ENCODE data around the gene CIAO2A.

Gene CIAO2A

GRCh38 chr15:64045774-64046420, 47.7 kb downstream of the CIAO2A start:
- Histone ChIP-seq H3F3A (ENCODE audit: insufficient read depth, low read length) (no peaks in the 10 kb centered on the region), H2AFZ (ENCODE audit: low read length) (peak overlapping the region; percentile 52; the same call in 1 of the 2 replicates), H4K20me1 (ENCODE audit: insufficient read depth, low read length) (no peaks in the 10 kb centered on the region), H3K36me3 (replicated peaks; ENCODE audit: insufficient read depth, low read length) (no peaks in the 10 kb centered on the region), H3K9me3 (replicated peaks; ENCODE audit: insufficient read depth, low read length) (no peaks in the 10 kb centered on the region), H3K4me1 (ENCODE audit: low read length) (no peaks in the 10 kb centered on the region), H3K4me3 (ENCODE audit: low read length) (peak overlapping the region; percentile 42), H3K27me3 (replicated peaks; ENCODE audit: insufficient read depth, low read length) (no peaks in the 10 kb centered on the region), H3K27ac (ENCODE audit: low read length) (no peak overlapping the region), H3K79me2 (ENCODE audit: low read length) (no peaks in the 10 kb centered on the region), H3K4me2 (ENCODE audit: low read depth, low read length) (peak overlapping the region; percentile 52; the same call in 1 of the 2 replicates), H3K9ac (ENCODE audit: low read length) (no peak overlapping the region), H3K9me2 (replicated peaks; ENCODE audit: insufficient read depth, low read length) (no peaks in the 10 kb centered on the region)
- TF ChIP-seq EZH2phosphoT487 (IDR thresholded peaks at IDR 0.05; ENCODE audit: low read length): no peak
- no peak for TF ChIP-seq EZH2 (optimal IDR thresholded peaks at IDR 0.05; ENCODE audit: low read depth, low read length)
- TF ChIP-seq, protein P1, sequence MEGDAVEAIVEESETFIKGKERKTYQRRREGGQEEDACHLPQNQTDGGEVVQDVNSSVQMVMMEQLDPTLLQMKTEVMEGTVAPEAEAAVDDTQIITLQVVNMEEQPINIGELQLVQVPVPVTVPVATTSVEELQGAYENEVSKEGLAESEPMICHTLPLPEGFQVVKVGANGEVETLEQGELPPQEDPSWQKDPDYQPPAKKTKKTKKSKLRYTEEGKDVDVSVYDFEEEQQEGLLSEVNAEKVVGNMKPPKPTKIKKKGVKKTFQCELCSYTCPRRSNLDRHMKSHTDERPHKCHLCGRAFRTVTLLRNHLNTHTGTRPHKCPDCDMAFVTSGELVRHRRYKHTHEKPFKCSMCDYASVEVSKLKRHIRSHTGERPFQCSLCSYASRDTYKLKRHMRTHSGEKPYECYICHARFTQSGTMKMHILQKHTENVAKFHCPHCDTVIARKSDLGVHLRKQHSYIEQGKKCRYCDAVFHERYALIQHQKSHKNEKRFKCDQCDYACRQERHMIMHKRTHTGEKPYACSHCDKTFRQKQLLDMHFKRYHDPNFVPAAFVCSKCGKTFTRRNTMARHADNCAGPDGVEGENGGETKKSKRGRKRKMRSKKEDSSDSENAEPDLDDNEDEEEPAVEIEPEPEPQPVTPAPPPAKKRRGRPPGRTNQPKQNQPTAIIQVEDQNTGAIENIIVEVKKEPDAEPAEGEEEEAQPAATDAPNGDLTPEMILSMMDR (IDR thresholded peaks at IDR 0.05; ENCODE audit: low read length): no peak
- no peak for DNase-seq

GRCh38 chr15:64045101-64045435, 48.6 kb downstream of the CIAO2A start:
- no peak overlapping the region for H3K4me2 ChIP-seq (ENCODE audit: low read depth, low read length)
- no peaks in the 10 kb centered on the region for H3K9me2 ChIP-seq (replicated peaks; ENCODE audit: insufficient read depth, low read length)
- no peak overlapping the region for H3K27ac ChIP-seq (ENCODE audit: low read length)
- DNase-seq: no peak
- no peak overlapping the region for H3K9ac ChIP-seq (ENCODE audit: low read length)
- no peaks in the 10 kb centered on the region for H3K36me3 ChIP-seq (replicated peaks; ENCODE audit: insufficient read depth, low read length)
- H3K79me2 ChIP-seq (ENCODE audit: low read length): no peaks in the 10 kb centered on the region
- H2AFZ ChIP-seq (ENCODE audit: low read length): no peak overlapping the region
- no peaks in the 10 kb centered on the region for H3K4me1 ChIP-seq (ENCODE audit: low read length)
- H3K9me3 ChIP-seq (replicated peaks; ENCODE audit: insufficient read depth, low read length): no peaks in the 10 kb centered on the region
- H3F3A ChIP-seq (ENCODE audit: insufficient read depth, low read length): no peaks in the 10 kb centered on the region
- TF ChIP-seq EZH2phosphoT487 (IDR thresholded peaks at IDR 0.05; ENCODE audit: low read length): no peak
- no peak for TF ChIP-seq EZH2 (optimal IDR thresholded peaks at IDR 0.05; ENCODE audit: low read depth, low read length)
- TF ChIP-seq, protein P1 (IDR thresholded peaks at IDR 0.05; ENCODE audit: low read length): no peak
- H3K27me3 ChIP-seq (replicated peaks; ENCODE audit: insufficient read depth, low read length): no peaks in the 10 kb centered on the region
- H3K4me3 ChIP-seq (ENCODE audit: low read length): no peak overlapping the region
- H4K20me1 ChIP-seq (ENCODE audit: insufficient read depth, low read length): no peaks in the 10 kb centered on the region

DNA sequence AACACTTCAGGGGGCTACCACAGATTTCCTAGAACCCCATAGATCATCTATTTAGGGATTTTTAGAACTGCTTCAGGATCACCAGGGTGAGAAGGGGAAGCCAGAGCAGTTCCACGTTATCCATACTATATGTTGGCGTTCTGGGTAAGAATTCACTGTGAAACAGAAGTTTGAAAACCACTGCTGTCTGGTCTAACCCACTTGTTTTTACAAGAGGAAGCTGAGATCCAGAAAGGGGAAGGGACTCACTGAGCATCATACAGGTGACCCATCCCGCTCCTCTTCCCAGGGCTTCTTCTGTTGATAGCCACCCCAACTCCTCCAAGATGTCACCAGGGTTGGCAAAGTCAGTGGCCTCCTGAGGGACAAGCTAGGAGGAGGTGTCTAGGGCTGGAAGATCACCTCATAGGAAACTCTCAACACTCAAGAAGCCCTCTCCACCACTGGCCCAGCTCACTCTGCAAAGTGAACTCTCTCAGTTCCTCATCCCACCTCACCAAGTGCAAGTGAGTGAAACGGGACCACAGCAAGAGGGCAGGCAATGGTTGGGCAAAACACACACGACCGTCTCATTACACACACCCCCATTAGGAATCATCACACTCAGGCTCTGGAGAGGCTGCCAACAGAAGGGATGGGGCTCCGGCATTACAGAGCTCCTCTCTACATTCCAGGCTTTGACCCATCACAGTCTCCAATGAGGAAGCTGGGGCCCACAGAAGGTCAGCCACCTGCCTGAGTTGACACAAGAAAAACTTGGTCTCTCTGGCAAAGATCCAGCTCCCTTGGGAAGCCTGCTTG, 49.1 kb downstream of the CIAO2A start:
- no peaks in the 10 kb centered on the region for H3K4me1 ChIP-seq (ENCODE audit: low read length)
- DNase-seq: no peak
- H3K79me2 ChIP-seq (ENCODE audit: low read length): no peaks in the 10 kb centered on the region
- no peaks in the 10 kb centered on the region for H3K27me3 ChIP-seq (replicated peaks; ENCODE audit: insufficient read depth, low read length)
- H3K4me2 ChIP-seq (ENCODE audit: low read depth, low read length): no peak overlapping the region
- no peak overlapping the region for H2AFZ ChIP-seq (ENCODE audit: low read length)
- H3K36me3 ChIP-seq (replicated peaks; ENCODE audit: insufficient read depth, low read length): no peaks in the 10 kb centered on the region
- H3K9me3 ChIP-seq (replicated peaks; ENCODE audit: insufficient read depth, low read length): no peaks in the 10 kb centered on the region
- no peaks in the 10 kb centered on the region for H3F3A ChIP-seq (ENCODE audit: insufficient read depth, low read length)
- TF ChIP-seq, protein P1 (IDR thresholded peaks at IDR 0.05; ENCODE audit: low read length): no peak
- no peak for TF ChIP-seq EZH2 (optimal IDR thresholded peaks at IDR 0.05; ENCODE audit: low read depth, low read length)
- no peak for TF ChIP-seq EZH2phosphoT487 (IDR thresholded peaks at IDR 0.05; ENCODE audit: low read length)
- no peaks in the 10 kb centered on the region for H3K9me2 ChIP-seq (replicated peaks; ENCODE audit: insufficient read depth, low read length)
- no peak overlapping the region for H3K4me3 ChIP-seq (ENCODE audit: low read length)
- no peaks in the 10 kb centered on the region for H4K20me1 ChIP-seq (ENCODE audit: insufficient read depth, low read length)
- no peak overlapping the region for H3K9ac ChIP-seq (ENCODE audit: low read length)
- H3K27ac ChIP-seq (ENCODE audit: low read length): no peak overlapping the region

Measured in MM.1S (cell line).